MG63 (cell line): ENCODE results near the gene PAPPA2. TPM values are rescaled to one million over a fixed set of nuclear protein-coding genes. Genes with fewer than 3 reads are reported as not detected.
A peak's percentile ranks its signal among the peaks of the same experiment; 100 is the strongest.

Source experiments
- DNase-seq: peaks from one replicate; pipeline ENCODE4 v3.0.0-alpha.2; 2020
- H3K27me3 ChIP-seq: fragments of 250-450 bp; sonication (Bioruptor Pico); 2 replicates; pipeline ENCODE4 v1.5.1; 2020; ENCODE audit warnings: mild to moderate bottlenecking, moderate library complexity
- H3K36me3 ChIP-seq: fragments of 250-450 bp; sonication (Bioruptor Pico); 2 replicates; pipeline ENCODE4 v1.5.1; 2020; ENCODE audit warnings: mild to moderate bottlenecking, moderate library complexity
- H3K4me3 ChIP-seq: fragments of 250-450 bp; sonication (Bioruptor Pico); 2 replicates; pipeline ENCODE4 v1.5.1; 2020; ENCODE audit warnings: mild to moderate bottlenecking, moderate library complexity
- H3K9me3 ChIP-seq: fragments of 250-450 bp; sonication (Bioruptor Pico); 2 replicates; pipeline ENCODE4 v1.5.1; 2020; ENCODE audit warnings: mild to moderate bottlenecking, moderate library complexity
- total RNA-seq: library from RNA; depleted of rRNA; stranded (reverse); fragments of >200 nt; shearing (Covaris generic); gene quantifications from 2 replicates; pipeline ENCODE4 v1.2.3, GENCODE V29; 2014; ENCODE audit warnings: low replicate concordance

Gene PAPPA2
- total RNA-seq, 1 experiment from 2014 or later: 0.53 TPM

GRCh38 chr1:176811511-176812288 lies 348.7 kb downstream of the PAPPA2 start:
- no peak for DNase-seq
- no peaks in the 10 kb centered on the region for H3K9me3 ChIP-seq
- no peaks in the 10 kb centered on the region; the same call in 1 of the 2 replicates for H3K27me3 ChIP-seq
- H3K36me3 ChIP-seq: no peaks in the 10 kb centered on the region
- H3K4me3 ChIP-seq: no peak overlapping the region

DNA sequence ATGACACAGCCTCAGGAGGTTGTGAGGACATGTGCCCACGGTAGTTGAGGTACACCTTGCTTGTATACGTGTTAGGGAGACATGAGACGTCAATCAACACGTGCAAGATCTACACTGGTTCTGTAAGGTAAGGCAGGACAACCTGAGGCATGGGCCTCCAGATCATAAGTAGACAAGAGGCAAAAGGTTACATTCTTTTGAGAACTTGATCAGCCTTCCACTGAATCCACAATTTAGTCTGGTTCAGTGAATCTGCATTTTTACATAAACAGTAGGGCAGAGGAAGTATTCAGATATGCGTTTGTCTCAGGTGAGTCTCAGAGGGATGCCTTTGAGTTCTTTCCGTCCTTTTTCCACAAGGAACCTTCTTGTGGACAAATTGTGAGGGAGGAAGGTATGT lies 352.6 kb downstream of the PAPPA2 start:
- no peak for DNase-seq
- Histone ChIP-seq H3K9me3 (no peaks in the 10 kb centered on the region), H3K36me3 (no peaks in the 10 kb centered on the region), H3K27me3 (no peaks in the 10 kb centered on the region; the same call in 1 of the 2 replicates), H3K4me3 (no peak overlapping the region)

DNA sequence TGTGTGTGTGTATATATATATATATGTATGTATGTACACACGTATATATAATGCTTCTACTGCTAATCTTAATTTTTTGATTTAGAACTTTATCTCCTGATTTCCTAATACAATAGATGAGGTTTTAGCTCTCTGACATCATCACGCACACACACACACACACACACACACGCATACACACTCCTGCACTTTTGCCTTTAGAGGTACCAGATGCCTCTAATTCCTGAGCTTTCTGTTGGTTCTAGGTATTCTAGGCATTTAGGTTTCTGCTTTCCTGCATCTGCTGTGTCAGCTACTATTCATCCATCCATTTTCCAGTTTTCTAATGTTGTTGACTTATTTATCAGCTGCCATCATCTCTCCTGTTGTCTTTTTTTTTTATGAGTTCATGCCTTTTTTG lies 353.3 kb downstream of the PAPPA2 start:
- no peak for DNase-seq
- Histone ChIP-seq H3K27me3 (no peaks in the 10 kb centered on the region; the same call in 1 of the 2 replicates), H3K36me3 (no peaks in the 10 kb centered on the region), H3K4me3 (no peak overlapping the region), H3K9me3 (no peaks in the 10 kb centered on the region)

DNA sequence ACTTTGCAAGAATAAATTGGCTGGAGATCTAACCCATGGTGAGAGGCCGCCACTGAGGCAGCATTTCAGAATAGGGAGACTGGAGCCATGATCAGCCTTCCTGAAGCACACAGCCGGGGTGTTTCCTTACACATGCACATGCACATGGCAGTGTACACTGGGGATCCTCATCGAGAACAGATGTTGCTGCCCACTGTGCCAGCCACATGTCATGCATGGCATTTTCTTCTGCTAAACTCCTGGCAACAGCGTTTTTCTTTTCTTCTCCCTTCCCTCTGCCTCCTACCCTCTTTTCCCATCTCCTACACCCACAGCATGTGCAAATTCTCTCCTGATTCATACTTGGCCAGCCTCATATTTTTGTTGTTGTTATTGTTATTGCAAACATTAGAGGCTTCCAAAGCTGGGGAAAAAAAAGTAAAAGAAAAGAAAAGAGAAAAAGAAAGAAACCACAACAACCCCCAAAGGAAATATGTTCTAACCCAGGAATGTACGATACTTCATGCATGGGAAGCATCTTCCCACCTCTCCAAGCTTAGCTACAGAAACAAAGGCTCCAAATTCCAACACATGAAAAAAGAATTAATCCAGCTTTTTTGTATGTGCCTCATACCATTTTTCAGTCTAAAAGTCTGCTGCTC lies 357.5 kb downstream of the PAPPA2 start:
- Histone ChIP-seq H3K4me3 (no peak overlapping the region), H3K27me3 (no peaks in the 10 kb centered on the region), H3K9me3 (no peaks in the 10 kb centered on the region), H3K36me3 (no peaks in the 10 kb centered on the region)
- no peak for DNase-seq

- no peak overlapping the region for H3K4me3 ChIP-seq
- no peaks in the 10 kb centered on the region for H3K9me3 ChIP-seq
- no peaks in the 10 kb centered on the region for H3K36me3 ChIP-seq
- DNase-seq: no peak
- no peaks in the 10 kb centered on the region for H3K27me3 ChIP-seq
Observed at GRCh38 chr1:176826265-176826664, 363.3 kb downstream of the PAPPA2 start.

DNA sequence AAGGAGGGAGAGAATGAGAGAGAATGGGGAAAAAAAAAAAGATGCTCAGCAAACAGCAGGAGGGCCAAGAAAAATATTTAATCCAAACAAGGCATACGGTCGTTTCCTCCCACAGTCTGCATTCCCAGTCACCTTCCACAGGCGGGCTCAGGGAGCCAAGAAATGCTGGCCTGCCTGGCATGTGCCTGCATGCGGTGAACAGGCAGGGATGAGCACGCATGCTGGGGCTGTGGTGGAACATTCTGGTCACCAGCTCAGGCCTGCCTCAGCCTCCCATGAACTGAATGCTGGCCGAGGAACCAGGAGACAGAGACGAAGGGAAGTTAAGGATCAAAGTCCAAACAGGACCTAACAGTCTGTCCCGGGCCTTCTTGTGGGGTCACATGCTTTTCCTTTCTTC lies 366.3 kb downstream of the PAPPA2 start:
- H3K36me3 ChIP-seq: no peaks in the 10 kb centered on the region
- no peaks in the 10 kb centered on the region for H3K9me3 ChIP-seq
- no peaks in the 10 kb centered on the region for H3K27me3 ChIP-seq
- DNase-seq: peak; percentile 12
- H3K4me3 ChIP-seq: no peak overlapping the region

GRCh38 chr1:176831150-176831549 lies 368.2 kb downstream of the PAPPA2 start:
- Histone ChIP-seq H3K9me3 (no peaks in the 10 kb centered on the region), H3K36me3 (no peaks in the 10 kb centered on the region), H3K27me3 (no peaks in the 10 kb centered on the region), H3K4me3 (no peak overlapping the region)
- no peak for DNase-seq

DNA sequence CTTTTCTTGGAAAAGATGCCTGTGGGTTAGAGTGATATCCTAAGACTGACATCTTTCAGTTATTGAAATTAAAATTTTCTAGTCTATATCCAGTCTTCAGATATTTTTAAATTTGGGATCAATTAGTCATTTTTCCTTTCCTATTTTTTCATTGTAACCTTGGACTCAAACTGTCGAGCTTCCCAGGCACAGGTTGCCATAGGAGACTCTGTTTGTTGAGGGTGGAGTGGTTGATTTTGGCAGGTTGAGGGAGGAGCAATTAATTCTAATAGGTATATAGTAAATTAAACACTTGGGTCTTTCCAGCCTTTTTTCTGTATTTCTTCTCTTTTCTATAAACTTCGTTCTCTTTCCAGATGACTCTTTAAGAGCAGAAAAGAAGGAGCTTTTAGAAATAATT lies 374.7 kb downstream of the PAPPA2 start:
- H3K27me3 ChIP-seq: no peaks in the 10 kb centered on the region
- no peaks in the 10 kb centered on the region for H3K36me3 ChIP-seq
- DNase-seq: no peak
- no peaks in the 10 kb centered on the region for H3K9me3 ChIP-seq
- no peak overlapping the region for H3K4me3 ChIP-seq

DNA sequence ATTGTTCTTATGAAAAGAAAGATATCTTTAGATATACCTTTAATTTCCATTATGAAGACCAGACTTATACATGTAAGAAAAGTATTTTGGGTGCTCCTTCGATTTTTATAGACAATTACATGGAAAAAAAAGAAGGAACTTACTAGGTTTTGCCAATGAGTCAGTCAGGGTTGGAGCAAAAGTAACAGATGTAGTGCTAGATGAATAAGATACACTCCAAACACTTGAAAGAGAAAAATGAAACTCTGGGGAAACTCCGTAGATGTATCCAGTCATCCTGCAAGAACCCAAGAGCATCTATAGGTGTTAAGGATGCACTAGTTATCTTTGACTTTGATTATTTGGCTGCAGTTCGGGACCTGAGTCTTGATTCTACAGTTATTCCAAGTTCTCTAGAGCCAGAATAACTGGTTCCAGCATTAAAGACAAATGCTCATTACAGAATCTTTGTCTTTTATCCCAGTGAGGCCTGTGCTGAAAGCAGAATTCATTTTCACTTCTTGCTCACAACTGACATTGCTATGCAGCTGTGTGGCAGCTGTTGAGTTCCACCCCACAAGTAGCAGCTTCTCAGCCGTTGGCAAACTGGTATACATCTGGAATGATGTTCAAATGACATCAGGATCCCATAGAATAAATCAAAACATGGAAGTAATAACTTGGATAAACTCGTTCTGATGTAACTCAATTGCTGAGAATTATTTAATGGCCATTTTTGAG lies 375.5 kb downstream of the PAPPA2 start:
- DNase-seq: no peak
- Histone ChIP-seq H3K4me3 (no peak overlapping the region), H3K36me3 (no peaks in the 10 kb centered on the region), H3K9me3 (no peaks in the 10 kb centered on the region), H3K27me3 (no peaks in the 10 kb centered on the region)

GRCh38 chr1:176839216-176839615 lies 376.2 kb downstream of the PAPPA2 start:
- no peak for DNase-seq
- 0 out of 2 replicates have a peak, but pooled peaks cover 2% of the 10 kb centered on the region for H3K27me3 ChIP-seq
- no peaks in the 10 kb centered on the region for H3K9me3 ChIP-seq
- H3K4me3 ChIP-seq: no peak overlapping the region
- no peaks in the 10 kb centered on the region for H3K36me3 ChIP-seq

- DNase-seq: no peak
- Histone ChIP-seq H3K36me3 (no peaks in the 10 kb centered on the region), H3K9me3 (no peaks in the 10 kb centered on the region), H3K4me3 (no peak overlapping the region), H3K27me3 (0 out of 2 replicates have a peak, but pooled peaks cover 2% of the 10 kb centered on the region)
Observed at GRCh38 chr1:176841238-176841637, 378.3 kb downstream of the PAPPA2 start.

DNA sequence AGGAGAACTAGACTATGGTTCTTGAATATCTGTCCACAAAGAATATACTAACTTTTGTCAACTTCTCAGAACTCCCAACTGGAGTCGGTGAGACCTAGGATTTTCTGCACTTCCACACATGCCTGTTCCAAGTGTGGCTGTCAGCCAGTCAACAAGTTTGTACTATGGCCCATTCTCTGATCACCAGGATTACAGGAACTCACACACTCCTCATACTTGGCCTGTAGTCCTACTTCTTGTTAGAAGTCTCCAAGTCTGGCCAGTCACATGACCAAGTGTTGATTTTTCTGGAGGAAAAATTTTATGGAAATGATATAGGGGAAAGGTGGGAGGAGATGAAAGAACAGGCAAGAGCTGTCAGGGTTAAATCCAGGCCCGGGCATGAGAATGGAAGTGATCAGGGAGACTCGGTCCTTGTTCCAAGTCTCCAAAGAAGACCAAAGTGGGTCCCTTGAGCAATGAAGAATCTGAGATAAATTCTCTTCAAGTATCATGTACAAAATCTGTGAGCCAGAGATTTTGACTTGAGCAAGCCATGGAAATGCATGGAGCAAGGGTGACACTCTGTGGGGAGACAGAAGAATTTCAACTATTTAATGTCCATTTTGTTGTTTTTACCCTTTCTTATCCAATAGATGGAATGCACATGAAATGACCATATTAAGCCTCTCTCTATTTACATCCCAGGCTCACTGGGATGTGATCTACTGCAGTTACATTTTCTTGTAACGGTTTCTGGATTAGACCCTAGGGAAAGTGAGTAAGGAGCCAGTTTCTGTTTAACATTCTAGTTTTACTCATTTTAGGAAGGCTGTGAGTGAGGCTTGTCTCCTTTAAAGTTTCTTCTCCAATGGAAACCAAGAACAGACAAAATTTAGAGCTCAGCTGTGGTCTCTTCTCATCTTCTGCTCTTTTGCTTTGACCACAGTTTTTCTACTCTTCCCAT lies 380.6 kb downstream of the PAPPA2 start:
- Histone ChIP-seq H3K27me3 (0 out of 2 replicates have a peak, but pooled peaks cover 2% of the 10 kb centered on the region), H3K4me3 (no peak overlapping the region), H3K9me3 (no peaks in the 10 kb centered on the region), H3K36me3 (no peaks in the 10 kb centered on the region)
- DNase-seq: peak; percentile 10

GRCh38 chr1:176847052-176847451 lies 384.1 kb downstream of the PAPPA2 start:
- H3K4me3 ChIP-seq: no peak overlapping the region
- no peaks in the 10 kb centered on the region for H3K36me3 ChIP-seq
- no peak for DNase-seq
- no peaks in the 10 kb centered on the region for H3K9me3 ChIP-seq
- H3K27me3 ChIP-seq: 0 out of 2 replicates have a peak, but pooled peaks cover 2% of the 10 kb centered on the region

GRCh38 chr1:176849281-176849680 lies 386.3 kb downstream of the PAPPA2 start:
- H3K9me3 ChIP-seq: no peaks in the 10 kb centered on the region
- no peaks in the 10 kb centered on the region for H3K27me3 ChIP-seq
- no peaks in the 10 kb centered on the region for H3K36me3 ChIP-seq
- DNase-seq: no peak
- no peak overlapping the region for H3K4me3 ChIP-seq

- Histone ChIP-seq H3K9me3 (no peaks in the 10 kb centered on the region), H3K4me3 (no peak overlapping the region), H3K36me3 (no peaks in the 10 kb centered on the region), H3K27me3 (no peaks in the 10 kb centered on the region)
- DNase-seq: no peak
Observed at GRCh38 chr1:176850871-176851270, 387.9 kb downstream of the PAPPA2 start.

DNA sequence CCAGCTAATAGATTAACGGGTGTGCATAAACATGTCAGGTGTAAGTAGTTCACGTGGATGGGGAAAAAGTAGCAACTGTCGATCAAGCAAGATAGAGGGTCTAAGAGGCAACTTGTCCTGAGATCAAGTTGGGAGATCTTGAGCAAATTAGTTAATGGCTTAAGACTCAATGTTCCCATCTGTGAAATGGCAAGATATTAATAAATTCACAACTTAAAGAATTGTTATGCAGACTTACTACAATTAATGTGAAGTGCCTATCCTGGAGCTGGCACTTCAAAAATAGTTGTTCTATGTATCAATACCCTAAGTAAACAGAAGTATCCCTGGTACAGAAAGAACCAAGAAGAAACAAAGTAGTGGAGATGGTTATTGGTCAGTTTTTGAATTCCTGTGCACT lies 389.1 kb downstream of the PAPPA2 start:
- DNase-seq: no peak
- Histone ChIP-seq H3K9me3 (no peaks in the 10 kb centered on the region), H3K4me3 (no peak overlapping the region), H3K27me3 (no peaks in the 10 kb centered on the region), H3K36me3 (no peaks in the 10 kb centered on the region)
